ENCODE measurements around the gene MUL1. TPM values are rescaled to one million over a fixed set of nuclear protein-coding genes. Genes with fewer than 3 reads are reported as not detected.

MUL1 gene
- total and polyA plus RNA-seq, 9 of the 15 experiments (the other 6 are each of a cell fraction or from before 2014, with no cell fraction given) = 10.4 to 32.9 (median 19.3) TPM

- TF ChIP-seq RNF219 (CRISPR knock-in tag; IDR thresholded peaks at IDR 0.05) = no peak
- peak; percentile 75 for TF ChIP-seq VEZF1 (CRISPR knock-in tag; IDR thresholded peaks at IDR 0.05)
- TF ChIP-seq NFRKB (IDR thresholded peaks at IDR 0.05; ENCODE audit: low read depth) = peak; percentile 60; the same call in 1 of the 2 replicates
- TF ChIP-seq IRF2 (CRISPR knock-in tag; IDR thresholded peaks at IDR 0.05) = no peak
- 0 out of 2 replicates have a peak, but pooled peaks have one; percentile 14 for TF ChIP-seq PKNOX1 (IDR thresholded peaks at IDR 0.05)
- TF ChIP-seq HNRNPK (IDR thresholded peaks at IDR 0.05; ENCODE audit: low read depth, low read length, poor library complexity, severe bottlenecking) = peak; percentile 24
- TF ChIP-seq ZNF212 (CRISPR knock-in tag; IDR thresholded peaks at IDR 0.05) = no peak
- peak; percentile 29; the same call in 1 of the 2 replicates for TF ChIP-seq ZBTB5 (IDR thresholded peaks at IDR 0.05)
Measured at GRCh38 chr1:20485527-20486456, 22.2 kb downstream of the MUL1 start, which contains the start of gene CAMK2N1 (continued).
